HCT116 (cell line): ENCODE data around the gene CYP46A1. TPM values are rescaled to one million over a fixed set of nuclear protein-coding genes. Genes with fewer than 3 reads are reported as not detected.
A peak's percentile ranks its signal among the peaks of the same experiment; 100 is the strongest.

Experiments used
- ATAC-seq: fragments of 200-7000 bp; cut with Tn5 transposase; 2 replicates; pipeline ENCODE4 v1.9.1; 2020; ENCODE audit warnings: mild to moderate bottlenecking, moderate library complexity
- BruUV-seq: library from RNA; stranded (reverse); fragments of 400-500 nt; replicated peaks from 2 replicates; lab custom pipeline; 2021; lab: Mats Ljungman, UMichigan
- CTCF ChIA-PET: fragments of 300-600 bp; sonication (Branson Sonifier 250); formaldehyde crosslinking; loops from one replicate; lab custom pipeline; 2021; ENCODE audit warnings: antibody characterized with exemption; lab: Charles Lee
- POLR2A ChIA-PET: fragments of 300-600, 350-600 bp; sonication (Branson Sonifier 250); formaldehyde crosslinking; loops from one replicate; lab custom pipeline; 2021; ENCODE audit warnings: antibody characterized with exemption; lab: Charles Lee
- RAD21 ChIA-PET, 2 experiments: fragments of 300-600 bp; sonication (Branson Sonifier 250); formaldehyde crosslinking; loops; one replicate each; lab custom pipeline; 2023; ENCODE audit warnings: low total read pairs in 2 of 2; ENCODE audit not compliant: uncharacterized antibody in 2 of 2, unreplicated experiment in 2 of 2, low non-redundant PET in 1 of 2; lab: Charles Lee
- DNase-seq: peaks from one replicate; pipeline ENCODE4 v3.0.0-alpha.2; 2010; ENCODE audit warnings: low read depth, low spot score
- H2AFZ ChIP-seq: fragments of 200-600 bp; shearing (Covaris generic), sonication (generic); 2 replicates; pipeline ENCODE4 v1.6.1; 2017; ENCODE audit warnings: low read depth, mixed run types, mixed read lengths, antibody characterized with exemption, low read length; ENCODE audit not compliant: poor library complexity, severe bottlenecking
- H3K27ac ChIP-seq: 2 replicates; pipeline ENCODE4 v1.5.1; 2012; ENCODE audit warnings: low read depth, low read length
- H3K27me3 ChIP-seq: fragments of 200-600 bp; sonication (generic); 2 replicates; pipeline ENCODE4 v1.6.1; 2016; ENCODE audit warnings: mixed run types, low read length, mixed read lengths; ENCODE audit not compliant: insufficient read depth
- H3K36me3 ChIP-seq, 2 experiments: fragments of 200-500 bp in 1 of 2; fragments of 200-600 bp in 1 of 2; sonication (Bioruptor generic) in 1 of 2; sonication (generic) in 1 of 2; 2 replicates each; pipeline versions ENCODE4 v1.5.1 to v1.6.1; 2014 to 2016; ENCODE audit warnings: low read length in 2 of 2, inconsistent platforms in 1 of 2, mixed read lengths in 1 of 2, mixed run types in 1 of 2; ENCODE audit not compliant: insufficient read depth in 2 of 2, control insufficient read depth in 1 of 2
- H3K4me1 ChIP-seq, 2 experiments: fragments of 200-600 bp in 1 of 2; sonication (generic) in 1 of 2; 2 replicates each; pipeline versions ENCODE4 v1.5.1 to v1.6.1; 2012 to 2017; ENCODE audit warnings: low read length in 2 of 2, inconsistent platforms in 1 of 2, mild to moderate bottlenecking in 1 of 2, mixed read lengths in 1 of 2, mixed run types in 1 of 2, moderate library complexity in 1 of 2; ENCODE audit not compliant: insufficient read depth in 2 of 2, control insufficient read depth in 1 of 2
- H3K4me2 ChIP-seq: fragments of 200-600 bp; sonication (generic); 2 replicates; pipeline ENCODE4 v1.6.1; 2017; ENCODE audit warnings: mixed run types, low read length, mixed read lengths
- H3K4me3 ChIP-seq, 2 experiments: fragments of 200-600 bp in 1 of 2; sonication (generic) in 1 of 2; replicated peaks in 1 of 2; 2 replicates each; pipeline ENCODE4 v1.5.1; 2011 to 2016; ENCODE audit warnings: low read length in 2 of 2, control low read depth in 1 of 2, low read depth in 1 of 2, mild to moderate bottlenecking in 1 of 2, mixed read lengths in 1 of 2, mixed run types in 1 of 2
- H3K79me2 ChIP-seq: fragments of 200-600 bp; sonication (generic); 2 replicates; pipeline ENCODE4 v1.6.1; 2017; ENCODE audit warnings: mild to moderate bottlenecking, mixed run types, low read length, moderate library complexity, mixed read lengths; ENCODE audit not compliant: insufficient read depth
- H3K9ac ChIP-seq: fragments of 200-600 bp; sonication (generic); 2 replicates; pipeline ENCODE4 v1.6.1; 2016; ENCODE audit warnings: low read length, mixed read lengths
- H3K9me2 ChIP-seq: fragments of 200-600 bp; sonication (generic), shearing (Covaris generic); 2 replicates; pipeline ENCODE4 v1.6.1; 2017; ENCODE audit warnings: mixed run types, mild to moderate bottlenecking, moderate library complexity; ENCODE audit not compliant: insufficient read depth
- H3K9me3 ChIP-seq, 2 experiments: fragments of 200-500 bp in 1 of 2; fragments of 200-600 bp in 1 of 2; sonication (Bioruptor generic) in 1 of 2; sonication (generic) in 1 of 2; 2 replicates each; pipeline ENCODE4 v1.6.1; 2014 to 2017; ENCODE audit warnings: low read length in 2 of 2, mixed read lengths in 2 of 2, inconsistent platforms in 1 of 2, low read depth in 1 of 2, mild to moderate bottlenecking in 1 of 2, mixed run types in 1 of 2, moderate library complexity in 1 of 2; ENCODE audit not compliant: control insufficient read depth in 1 of 2, insufficient read depth in 1 of 2
- H4K20me1 ChIP-seq: fragments of 200-600 bp; sonication (generic), shearing (Covaris generic); 2 replicates; pipeline ENCODE4 v1.6.1; 2017; ENCODE audit warnings: mixed run types, mild to moderate bottlenecking, moderate library complexity; ENCODE audit not compliant: insufficient read depth
- CEBPB ChIP-seq: IDR thresholded peaks from 2 replicates; pipeline ENCODE4 v1.6.1; 2012; ENCODE audit warnings: low read depth
- EZH2phosphoT487 ChIP-seq: fragments of 200-600 bp; IDR thresholded peaks from 2 replicates; pipeline ENCODE4 v1.6.1; 2018; ENCODE audit warnings: antibody characterized with exemption, borderline replicate concordance
- FOSL1 ChIP-seq: IDR thresholded peaks from 2 replicates; pipeline ENCODE4 v1.6.1; 2012; ENCODE audit warnings: low read depth
- JUND ChIP-seq: IDR thresholded peaks from 2 replicates; pipeline ENCODE4 v1.6.1; 2012
- POLR2AphosphoS5 ChIP-seq: IDR thresholded peaks from 2 replicates; pipeline ENCODE4 v1.6.1; 2011; ENCODE audit warnings: mild to moderate bottlenecking, low read depth, low read length, moderate library complexity
- REST ChIP-seq: IDR thresholded peaks from 2 replicates; pipeline ENCODE4 v1.6.1; 2012; ENCODE audit warnings: low read depth
- SP1 ChIP-seq: IDR thresholded peaks from 2 replicates; pipeline ENCODE4 v1.6.1; 2012; ENCODE audit warnings: low read depth
- SRF ChIP-seq: IDR thresholded peaks from 2 replicates; pipeline ENCODE4 v1.6.1; 2012; ENCODE audit warnings: low read depth
- TCF7L2 ChIP-seq: IDR thresholded peaks from 2 replicates; pipeline ENCODE4 v1.7.0; 2011; ENCODE audit warnings: borderline replicate concordance, inconsistent platforms; ENCODE audit not compliant: insufficient read depth, insufficient read length; ENCODE audit errors: extremely low read depth
- YY1 ChIP-seq: IDR thresholded peaks from 2 replicates; pipeline ENCODE4 v1.6.1; 2011; ENCODE audit warnings: low read length, low read depth, moderate library complexity, mild to moderate bottlenecking; ENCODE audit not compliant: insufficient replicate concordance; ENCODE audit errors: extremely low read depth
- intact Hi-C: fragments of 100-400 bp; cut with micrococcal nuclease; formaldehyde crosslinking; loops from 2 replicates; pipeline ENCODE4 v1.10.0; 2022
- total RNA-seq: library from RNA; stranded (reverse); gene quantifications from one replicate; pipeline ENCODE4 v1.2.1, GENCODE V29; 2021; ENCODE audit not compliant: unreplicated experiment
- TF ChIP-seq, protein P1 (sequence below), 3 experiments: fragments of 200-600 bp in 1 of 3; sonication (generic) in 1 of 3; IDR thresholded peaks in 2 of 3; conservative IDR thresholded peaks in 1 of 3; 2 replicates each; pipeline ENCODE4 v1.5.1; 2012 to 2017; ENCODE audit warnings: low read depth in 2 of 3, low read length in 2 of 3, antibody characterized with exemption in 1 of 3, borderline replicate concordance in 1 of 3, control low read depth in 1 of 3, mild to moderate bottlenecking in 1 of 3, mixed read lengths in 1 of 3, mixed run types in 1 of 3, moderate library complexity in 1 of 3; ENCODE audit not compliant: insufficient read depth in 1 of 3

The CYP46A1 gene
- total RNA-seq, 1 experiment from 2014 or later: 0.76 TPM

DNA sequence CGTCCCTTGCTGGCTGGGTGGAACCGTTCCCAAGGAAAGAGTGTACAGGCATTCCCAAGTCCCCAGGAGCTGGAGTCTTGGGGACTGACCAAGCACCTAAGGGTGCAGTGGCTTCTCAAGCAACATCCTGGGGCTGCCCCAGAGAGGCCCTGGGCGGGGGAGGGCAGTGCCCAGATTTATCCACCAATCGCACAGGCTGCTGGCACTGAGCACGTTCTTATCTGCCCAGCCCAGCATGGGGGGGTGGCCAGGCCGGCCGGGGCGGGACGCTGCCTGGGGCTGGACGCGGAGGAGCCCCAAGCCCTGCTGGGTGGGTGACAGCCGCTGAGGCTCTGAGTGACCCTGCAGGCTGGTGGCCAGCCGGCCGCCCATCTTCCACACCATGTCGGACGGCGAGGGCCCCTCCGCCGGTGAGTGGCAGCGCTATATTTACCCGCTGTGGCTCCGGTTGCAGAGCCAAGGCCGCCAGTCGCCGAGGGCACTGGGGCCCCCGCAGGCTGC, 53.4 kb downstream of the CYP46A1 start (continued):
- TF ChIP-seq, protein P1, sequence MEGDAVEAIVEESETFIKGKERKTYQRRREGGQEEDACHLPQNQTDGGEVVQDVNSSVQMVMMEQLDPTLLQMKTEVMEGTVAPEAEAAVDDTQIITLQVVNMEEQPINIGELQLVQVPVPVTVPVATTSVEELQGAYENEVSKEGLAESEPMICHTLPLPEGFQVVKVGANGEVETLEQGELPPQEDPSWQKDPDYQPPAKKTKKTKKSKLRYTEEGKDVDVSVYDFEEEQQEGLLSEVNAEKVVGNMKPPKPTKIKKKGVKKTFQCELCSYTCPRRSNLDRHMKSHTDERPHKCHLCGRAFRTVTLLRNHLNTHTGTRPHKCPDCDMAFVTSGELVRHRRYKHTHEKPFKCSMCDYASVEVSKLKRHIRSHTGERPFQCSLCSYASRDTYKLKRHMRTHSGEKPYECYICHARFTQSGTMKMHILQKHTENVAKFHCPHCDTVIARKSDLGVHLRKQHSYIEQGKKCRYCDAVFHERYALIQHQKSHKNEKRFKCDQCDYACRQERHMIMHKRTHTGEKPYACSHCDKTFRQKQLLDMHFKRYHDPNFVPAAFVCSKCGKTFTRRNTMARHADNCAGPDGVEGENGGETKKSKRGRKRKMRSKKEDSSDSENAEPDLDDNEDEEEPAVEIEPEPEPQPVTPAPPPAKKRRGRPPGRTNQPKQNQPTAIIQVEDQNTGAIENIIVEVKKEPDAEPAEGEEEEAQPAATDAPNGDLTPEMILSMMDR (IDR thresholded peaks at IDR 0.05 in 2 of 3, conservative IDR thresholded peaks at IDR 0.05 in 1 of 3; ENCODE audit: borderline replicate concordance in 1 of 3, insufficient read depth in 1 of 3, low read depth in 2 of 3, low read length in 2 of 3): no peak
- TF ChIP-seq FOSL1: no peak

GRCh38 chr14:99737956-99738667, 54.0 kb downstream of the CYP46A1 start:
- H3K27me3 ChIP-seq: no peaks in the 10 kb centered on the region
- intact Hi-C loops: no loop called here
- no peak overlapping the region for H2AFZ ChIP-seq
- H3K4me3 ChIP-seq: peak overlapping the region; percentile 33 to 55
- H3K27ac ChIP-seq: peak overlapping the region; percentile 15; the same call in 1 of the 2 replicates
- H3K9me2 ChIP-seq: no peaks in the 10 kb centered on the region
- H3K9me3 ChIP-seq: no peaks in the 10 kb centered on the region
- BruUV-seq: no TSS peak
- ChIA-PET POLR2A (no interaction called here), CTCF (interaction anchor here (1.5 kb wide), 1 partner anchor 8 kb away, joined by 5 read pairs; no protein-coding TSS in a partner anchor), RAD21 (no interaction called here)
- TF ChIP-seq REST (no peak), SP1 (no peak), FOSL1 (no peak), YY1 (no peak), JUND (no peak), POLR2AphosphoS5 (no peak), CEBPB (no peak), SRF (no peak), TCF7L2 (no peak), EZH2phosphoT487 (no peak)
- H3K4me2 ChIP-seq: peak overlapping the region; percentile 74
- ATAC-seq (peak; percentile 37), DNase-seq (no peak)
- peak overlapping the region; percentile 39 for H3K9ac ChIP-seq
- no peaks in the 10 kb centered on the region for H3K36me3 ChIP-seq
- no peaks in the 10 kb centered on the region for H4K20me1 ChIP-seq
- peaks cover 9 to 17% of the 10 kb centered on the region in 2 experiments; a peak in 3 of 4 replicates for H3K4me1 ChIP-seq
- H3K79me2 ChIP-seq: no peaks in the 10 kb centered on the region
